ENCODE data around the gene EPHA8.

EPHA8 gene

DNA sequence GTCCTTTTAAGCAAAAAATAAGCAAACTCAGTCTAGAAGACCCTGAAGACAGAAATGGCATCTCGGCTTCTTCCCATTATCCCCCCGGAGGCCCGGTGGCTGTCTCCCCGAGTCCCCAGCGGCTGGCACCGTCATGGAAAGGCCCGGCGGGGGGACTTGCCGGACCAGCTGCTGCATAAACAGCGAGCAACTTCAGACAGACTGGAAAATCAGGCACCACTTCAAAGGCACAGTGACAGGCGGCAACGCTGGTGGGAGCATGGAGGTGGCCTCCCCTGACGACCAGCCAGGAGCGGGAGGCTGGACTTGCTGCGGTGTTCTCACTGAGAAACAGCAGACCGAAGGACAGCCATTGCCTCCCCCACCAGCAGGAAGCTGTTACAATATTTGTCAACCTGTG, 54.8 kb downstream of the EPHA8 start:
- DNase-seq (ENCODE audit: low read depth in 2 of 2) = no peak

- no peak for DNase-seq (ENCODE audit: low read depth in 2 of 2)
Observed at GRCh38 chr1:22619252-22619651, 56.0 kb downstream of the EPHA8 start.

DNA sequence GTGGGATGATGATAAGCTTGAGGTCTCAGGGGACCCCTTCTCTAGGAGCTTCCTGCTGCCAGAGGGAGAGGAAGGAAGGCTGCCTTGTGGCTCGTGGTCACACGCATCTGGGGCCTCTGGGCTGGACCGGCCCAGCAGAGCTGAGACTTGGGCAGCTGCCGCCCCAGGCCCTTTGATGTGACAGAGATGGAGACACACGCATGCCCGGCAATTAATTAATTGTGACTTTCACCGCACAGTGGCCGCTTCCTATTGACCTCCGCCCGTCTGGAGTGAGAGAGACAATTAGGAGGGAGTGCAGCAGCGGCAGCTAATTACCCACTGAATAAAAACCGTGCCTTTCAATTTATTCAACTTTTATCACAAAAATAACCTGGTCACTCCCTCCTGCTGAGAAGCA, 56.5 kb downstream of the EPHA8 start:
- DNase-seq (ENCODE audit: low read depth in 2 of 2) = no peak

- DNase-seq (ENCODE audit: low read depth in 2 of 2) = no peak
Observed at GRCh38 chr1:22621761-22622160, 58.5 kb downstream of the EPHA8 start.

DNA sequence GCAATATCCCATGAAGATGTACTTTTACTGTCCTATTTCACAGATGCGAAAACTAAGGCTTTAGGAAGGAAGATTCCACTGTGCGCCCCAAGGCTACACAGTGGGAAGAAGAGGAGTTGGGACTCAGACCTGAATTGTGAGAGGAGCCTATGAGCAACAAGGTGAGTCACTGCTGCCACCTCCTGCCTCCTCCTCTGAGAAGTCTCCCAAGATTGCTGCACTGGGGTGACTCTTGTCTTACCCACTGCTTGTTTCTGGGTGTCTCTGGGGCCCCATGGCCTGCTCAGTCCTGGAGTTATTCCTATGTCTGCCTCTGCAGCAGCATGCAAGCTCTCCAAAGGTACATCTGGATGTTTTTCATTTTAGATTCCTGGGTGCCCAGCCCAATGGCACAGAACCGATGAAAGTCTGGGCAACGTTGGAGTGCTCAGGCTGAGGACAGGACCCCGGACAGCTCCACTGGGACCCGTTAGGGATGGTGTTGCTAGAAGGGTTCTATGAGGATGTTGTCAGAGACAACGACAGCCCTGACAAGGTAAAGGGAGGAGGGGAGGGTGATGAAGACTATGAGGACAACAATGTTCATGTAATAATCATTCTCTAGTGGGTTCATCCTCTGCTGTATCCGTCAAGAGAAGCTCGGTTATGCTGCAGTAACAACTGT, 62.1 kb downstream of the EPHA8 start:
- no peak for DNase-seq (ENCODE audit: low read depth in 2 of 2)

DNA sequence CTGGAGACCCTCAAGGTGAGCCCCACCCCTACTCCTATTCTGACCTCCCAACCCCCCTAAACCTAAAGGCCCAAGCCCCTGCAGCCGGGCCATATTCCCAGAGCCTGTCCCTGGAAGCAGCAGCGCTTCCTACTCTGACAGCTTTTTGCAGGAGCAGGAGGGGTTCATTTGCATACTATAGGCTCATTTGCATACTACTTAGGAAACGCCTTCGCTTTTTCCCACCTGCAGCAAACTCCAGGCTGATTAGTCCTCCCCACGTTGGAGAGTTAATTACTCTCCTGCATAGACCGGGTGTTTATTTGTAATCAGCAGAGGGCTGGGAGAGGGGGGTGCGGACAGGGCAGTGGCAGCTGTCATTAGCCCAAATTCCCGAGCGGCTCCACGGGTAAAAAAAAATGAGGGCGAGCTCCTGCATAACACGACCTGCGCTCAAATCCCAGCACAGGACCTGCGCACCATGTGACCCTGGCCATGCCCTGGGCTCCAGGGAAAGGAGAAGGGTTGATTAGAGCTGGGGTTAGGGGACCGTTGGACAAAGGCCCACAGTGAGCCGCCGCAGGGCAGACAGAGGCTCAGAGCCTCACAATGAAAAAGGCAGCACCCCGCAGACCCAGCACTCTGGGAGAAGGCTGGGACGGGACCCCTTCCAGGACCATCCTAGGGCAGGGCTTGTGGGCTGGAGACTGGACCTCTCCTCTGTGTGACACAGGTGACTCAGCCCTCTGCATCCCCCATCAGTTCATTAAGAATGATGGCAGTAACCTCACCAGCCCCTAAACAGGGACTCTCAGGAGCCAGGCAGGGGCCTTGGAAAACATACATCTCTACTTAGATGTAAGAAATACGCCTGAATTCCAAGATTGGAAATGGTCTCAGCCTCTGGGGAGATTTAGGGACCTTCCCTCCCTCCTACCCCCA, 63.2 kb downstream of the EPHA8 start:
- DNase-seq (ENCODE audit: low read depth in 2 of 2) = no peak

DNA sequence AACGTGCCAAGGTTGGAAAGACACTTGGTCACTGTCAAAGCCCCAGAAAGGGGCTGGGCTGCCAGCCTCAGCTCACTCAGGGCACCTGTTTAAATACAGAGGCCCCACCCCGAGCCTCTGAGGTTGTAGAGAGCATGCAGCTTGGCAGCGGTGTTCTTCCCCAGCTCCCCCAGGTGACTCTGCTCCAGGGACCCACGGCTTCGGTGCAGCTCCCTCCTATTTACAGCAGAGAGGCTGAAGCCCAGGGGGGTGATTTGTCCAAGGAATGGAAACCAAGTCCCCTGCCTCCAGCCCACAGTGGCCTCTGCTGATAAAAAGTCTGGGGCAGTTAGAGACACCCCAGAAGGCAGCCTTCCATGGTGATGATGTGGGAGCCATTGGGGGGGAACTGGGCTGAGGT, 64.0 kb downstream of the EPHA8 start:
- DNase-seq (ENCODE audit: low read depth in 2 of 2) = no peak

GRCh38 chr1:22628698-22629444, 65.6 kb downstream of the EPHA8 start:
- no peak for DNase-seq (ENCODE audit: low read depth in 2 of 2)

DNA sequence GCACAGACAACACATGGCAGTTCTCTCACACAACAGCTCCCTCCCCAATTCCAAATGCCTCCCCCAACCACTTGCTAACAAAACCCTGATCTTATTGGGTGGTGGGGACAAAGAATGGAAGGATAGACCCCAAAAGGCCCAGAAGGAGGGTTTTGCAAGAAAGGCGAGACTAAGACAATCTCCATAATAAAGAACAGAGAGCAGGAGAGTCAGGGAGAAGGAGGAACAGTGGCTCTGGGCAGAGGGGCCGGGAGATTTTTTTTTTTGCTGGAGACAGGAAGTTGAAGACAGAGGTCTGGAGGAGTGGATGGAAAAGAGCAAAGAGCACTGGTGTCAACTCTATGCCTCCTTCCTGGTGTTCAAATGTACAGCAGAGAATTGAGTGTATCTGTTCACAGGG, 66.6 kb downstream of the EPHA8 start:
- DNase-seq (ENCODE audit: low read depth in 2 of 2) = no peak

GRCh38 chr1:22633697-22634463, 70.6 kb downstream of the EPHA8 start:
- no peak for DNase-seq (ENCODE audit: low read depth in 2 of 2)

DNA sequence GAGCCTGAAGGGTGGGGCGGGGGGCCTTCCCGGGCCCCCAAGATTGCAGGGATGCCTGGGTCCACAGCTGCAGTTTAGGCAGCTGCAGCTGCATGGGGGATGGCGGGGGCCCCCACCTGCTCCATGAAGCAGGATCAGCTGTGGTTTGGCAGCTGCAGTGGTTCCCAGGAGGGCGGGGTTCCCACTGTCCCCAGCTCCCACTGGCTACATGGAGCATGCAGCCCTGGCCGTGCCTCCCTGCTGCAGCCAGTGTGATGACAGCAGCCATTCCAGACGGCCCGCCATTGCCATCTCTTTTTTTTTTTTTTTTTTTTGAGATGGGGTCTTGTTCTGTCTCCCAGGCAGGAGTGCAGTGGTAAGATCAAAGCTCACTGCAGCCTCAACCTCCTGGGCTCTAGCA, 72.1 kb downstream of the EPHA8 start:
- no peak for DNase-seq (ENCODE audit: low read depth in 2 of 2)

GRCh38 chr1:22636353-22636752, 73.1 kb downstream of the EPHA8 start, which contains the start of gene C1QA:
Gene C1QA (plus strand): TSS chr1:22636628. CDS start chr1:22637617, 989 bp downstream.
- no peak for DNase-seq (ENCODE audit: low read depth in 2 of 2)

DNA sequence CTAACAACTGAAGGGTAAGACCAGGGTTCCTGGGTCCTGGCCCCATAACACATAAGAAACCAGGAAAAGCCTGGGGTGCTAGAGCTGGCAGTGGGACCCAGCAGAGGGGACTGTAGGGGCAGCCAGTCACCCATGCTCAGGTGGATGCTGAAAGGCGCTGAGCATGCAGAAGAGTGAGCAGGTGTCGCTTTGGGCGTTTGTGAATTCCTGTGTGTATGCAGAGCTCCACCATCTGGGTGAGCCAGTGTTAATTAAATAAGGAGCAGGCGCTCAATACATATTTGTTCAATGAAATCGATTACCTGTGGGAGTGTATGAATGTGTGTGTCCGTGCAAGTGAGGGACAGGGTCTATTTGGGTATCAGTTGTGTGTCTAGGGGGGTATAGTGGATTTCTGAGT, 73.6 kb downstream of the EPHA8 start:
- no peak for DNase-seq (ENCODE audit: low read depth in 2 of 2)

GRCh38 chr1:22637907-22638445, 74.7 kb downstream of the EPHA8 start:
- DNase-seq (ENCODE audit: low read depth in 2 of 2) = no peak

- DNase-seq (ENCODE audit: low read depth in 2 of 2) = no peak
Observed at GRCh38 chr1:22638476-22639234, 75.4 kb downstream of the EPHA8 start.

DNA sequence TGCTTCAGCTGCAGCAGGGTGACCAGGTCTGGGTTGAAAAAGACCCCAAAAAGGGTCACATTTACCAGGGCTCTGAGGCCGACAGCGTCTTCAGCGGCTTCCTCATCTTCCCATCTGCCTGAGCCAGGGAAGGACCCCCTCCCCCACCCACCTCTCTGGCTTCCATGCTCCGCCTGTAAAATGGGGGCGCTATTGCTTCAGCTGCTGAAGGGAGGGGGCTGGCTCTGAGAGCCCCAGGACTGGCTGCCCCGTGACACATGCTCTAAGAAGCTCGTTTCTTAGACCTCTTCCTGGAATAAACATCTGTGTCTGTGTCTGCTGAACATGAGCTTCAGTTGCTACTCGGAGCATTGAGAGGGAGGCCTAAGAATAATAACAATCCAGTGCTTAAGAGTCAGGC, 76.0 kb downstream of the EPHA8 start:
- DNase-seq (ENCODE audit: low read depth in 2 of 2) = no peak

GRCh38 chr1:22641247-22641646, 78.0 kb downstream of the EPHA8 start:
- DNase-seq (ENCODE audit: low read depth in 2 of 2) = no peak

DNA sequence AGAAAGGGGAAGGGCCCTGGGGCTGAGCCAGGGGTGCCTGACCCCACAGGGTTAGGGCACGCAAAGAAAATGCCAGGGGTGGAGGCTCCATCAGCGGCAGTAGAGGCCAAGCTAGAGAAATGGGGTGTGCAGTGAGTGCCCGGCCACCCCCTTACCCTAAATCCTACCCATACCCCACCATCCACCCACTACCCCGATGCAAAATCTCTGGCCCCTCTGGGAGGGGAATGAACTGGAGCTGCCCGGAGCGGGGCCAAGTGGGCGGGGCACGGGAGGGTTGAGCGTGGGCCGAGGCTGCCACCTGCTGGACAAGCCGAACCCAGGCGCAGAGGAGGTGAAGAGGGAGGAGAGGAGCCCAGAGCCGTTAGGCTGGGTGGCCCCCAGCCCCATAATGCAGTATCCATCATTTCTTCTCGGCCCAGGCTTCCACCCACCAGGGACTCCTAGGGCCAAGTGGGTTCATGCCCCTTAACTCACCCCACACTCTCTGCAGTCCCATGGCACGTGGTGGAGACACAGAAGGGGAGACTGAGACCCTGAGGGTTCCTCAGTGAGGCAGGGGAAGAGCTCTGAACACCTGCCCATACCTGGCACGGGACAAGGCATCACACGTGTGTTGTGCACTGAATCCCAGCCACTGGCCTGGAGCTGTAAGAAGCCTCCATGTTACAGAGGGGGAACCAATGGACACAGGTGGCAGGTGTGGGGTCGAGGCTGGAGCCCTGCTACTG, 78.8 kb downstream of the EPHA8 start:
- DNase-seq (ENCODE audit: low read depth in 2 of 2) = peak; percentile 24 to 46

DNA sequence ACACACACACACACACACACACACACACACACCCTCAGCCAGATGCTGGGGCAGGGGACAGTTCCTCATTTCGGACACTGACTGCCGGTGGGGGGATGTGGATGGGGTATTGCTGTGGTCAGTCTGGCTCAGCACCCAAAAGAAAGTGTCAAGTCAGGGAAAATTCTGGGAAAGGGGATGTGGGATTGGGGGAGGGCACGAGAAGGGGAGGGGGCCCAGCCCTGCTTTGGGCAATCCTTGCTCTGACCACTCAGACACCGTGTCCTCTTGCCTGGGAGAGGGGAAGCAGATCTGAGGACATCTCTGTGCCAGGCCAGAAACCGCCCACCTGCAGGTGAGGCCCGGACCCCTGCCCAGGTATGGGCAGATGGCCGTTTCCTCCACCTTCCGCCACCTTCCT, 80.1 kb downstream of the EPHA8 start, which contains the start of gene C1QC:
C1QC (plus strand) TSS at position 253 of the 400 bp plus-strand sequence. CDS start 391 bp downstream, outside the sequence.
- no peak for DNase-seq (ENCODE audit: low read depth in 2 of 2)

DNA sequence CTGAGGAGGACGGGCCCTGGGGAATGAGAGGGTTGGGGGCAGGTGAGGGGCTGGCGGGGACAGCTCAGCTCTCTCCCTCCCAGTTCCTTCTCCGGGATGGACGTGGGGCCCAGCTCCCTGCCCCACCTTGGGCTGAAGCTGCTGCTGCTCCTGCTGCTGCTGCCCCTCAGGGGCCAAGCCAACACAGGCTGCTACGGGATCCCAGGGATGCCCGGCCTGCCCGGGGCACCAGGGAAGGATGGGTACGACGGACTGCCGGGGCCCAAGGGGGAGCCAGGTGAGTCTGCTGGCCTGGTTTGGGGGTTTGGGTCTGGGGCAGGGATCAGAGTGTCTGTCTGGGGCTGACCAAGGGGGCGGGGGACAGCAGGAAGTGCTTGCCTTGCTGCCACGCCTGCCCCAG, 80.6 kb downstream of the EPHA8 start:
- no peak for DNase-seq (ENCODE audit: low read depth in 2 of 2)

All from stimulated activated CD8-positive, alpha-beta memory T cell treated with anti-CD3 and anti-CD28 coated beads, Interleukin-2, amount 100 ng/mL, for 1 hour (primary cell).